Neural crest cell (in vitro differentiated cells): Measurements from ENCODE around the gene TGM4. TPM values are rescaled to one million over a fixed set of nuclear protein-coding genes. Genes with fewer than 3 reads are reported as not detected.

ENCODE experiments used
- DNase-seq: peaks from one replicate; pipeline ENCODE4 v3.0.0; 2021; ENCODE audit warnings: low read depth, mixed read lengths, low spot score
- H3K27ac Mint-ChIP-seq: one replicate; pipeline ENCODE4 v1.8.0; 2021; ENCODE audit warnings: mild to moderate bottlenecking, mixed read lengths; ENCODE audit not compliant: unreplicated experiment
- H3K27me3 Mint-ChIP-seq: 2 replicates; pipeline ENCODE4 v1.8.0; 2021; ENCODE audit warnings: low read depth, mild to moderate bottlenecking, mixed read lengths
- H3K36me3 Mint-ChIP-seq: 2 replicates; pipeline ENCODE4 v1.8.0; 2021; ENCODE audit warnings: low read depth, mild to moderate bottlenecking, mixed read lengths
- H3K4me1 Mint-ChIP-seq: 2 replicates; pipeline ENCODE4 v1.8.0; 2021; ENCODE audit warnings: mixed read lengths
- H3K4me3 Mint-ChIP-seq: one replicate; pipeline ENCODE4 v1.8.0; 2021; ENCODE audit warnings: mild to moderate bottlenecking, mixed read lengths
- H3K9me3 Mint-ChIP-seq: 2 replicates; pipeline ENCODE4 v1.8.0; 2021; ENCODE audit warnings: mixed read lengths
- total RNA-seq: library from RNA; stranded (reverse); gene quantifications from 2 replicates; pipeline ENCODE4 v1.2.1, GENCODE V29; 2021
- TF ChIP-seq, protein P1 (sequence below): fragments of 200-600 bp; sonication (generic); conservative IDR thresholded peaks from 2 replicates; pipeline ENCODE4 v1.5.0; 2021; ENCODE audit warnings: antibody characterized with exemption, mild to moderate bottlenecking

TGM4 gene
- total RNA-seq, 1 donor from 2014 or later: not detected

DNA sequence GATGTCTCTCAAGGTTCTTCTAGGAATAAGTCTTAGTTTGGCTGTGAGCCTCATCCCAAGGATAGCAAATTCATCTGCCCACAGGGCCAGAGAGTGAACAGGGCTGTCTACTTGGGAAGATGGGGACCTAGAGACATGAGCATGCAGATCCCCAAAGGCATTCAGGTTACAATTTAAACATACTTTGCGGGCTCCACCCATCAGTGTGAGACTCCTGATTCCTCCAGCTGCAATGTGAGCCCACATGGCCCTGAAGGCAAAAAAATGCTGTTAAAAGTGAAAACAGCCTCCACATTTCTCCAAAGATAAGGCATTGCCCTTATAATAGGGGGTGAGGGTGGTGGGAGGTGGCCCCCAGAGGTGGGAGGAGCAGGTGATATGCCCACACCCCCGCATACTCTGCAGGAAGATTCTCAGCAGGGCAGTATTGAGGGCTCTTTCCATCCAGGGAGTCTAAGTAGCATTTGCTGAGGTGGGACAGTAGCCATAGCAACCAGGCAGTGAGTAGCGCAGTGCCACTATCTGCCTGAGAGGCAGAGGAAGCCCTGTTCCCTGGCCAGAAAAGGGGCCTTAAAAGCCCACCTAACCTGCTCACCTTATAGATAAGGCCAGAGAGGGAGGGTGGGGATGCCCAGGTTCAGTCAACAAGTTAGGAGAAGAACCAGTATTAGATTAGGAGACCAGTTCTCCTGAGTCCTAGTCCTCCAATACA is 31.2 kb downstream of the TGM4 start:
- peaks cover 22% of the 10 kb centered on the region for H3K4me1 Mint-ChIP-seq
- no peak overlapping the region for H3K4me3 Mint-ChIP-seq
- H3K36me3 Mint-ChIP-seq: no peaks in the 10 kb centered on the region
- no peaks in the 10 kb centered on the region for H3K9me3 Mint-ChIP-seq
- H3K27me3 Mint-ChIP-seq: peaks cover 6% of the 10 kb centered on the region
- no peak for DNase-seq
- TF ChIP-seq, protein P1, sequence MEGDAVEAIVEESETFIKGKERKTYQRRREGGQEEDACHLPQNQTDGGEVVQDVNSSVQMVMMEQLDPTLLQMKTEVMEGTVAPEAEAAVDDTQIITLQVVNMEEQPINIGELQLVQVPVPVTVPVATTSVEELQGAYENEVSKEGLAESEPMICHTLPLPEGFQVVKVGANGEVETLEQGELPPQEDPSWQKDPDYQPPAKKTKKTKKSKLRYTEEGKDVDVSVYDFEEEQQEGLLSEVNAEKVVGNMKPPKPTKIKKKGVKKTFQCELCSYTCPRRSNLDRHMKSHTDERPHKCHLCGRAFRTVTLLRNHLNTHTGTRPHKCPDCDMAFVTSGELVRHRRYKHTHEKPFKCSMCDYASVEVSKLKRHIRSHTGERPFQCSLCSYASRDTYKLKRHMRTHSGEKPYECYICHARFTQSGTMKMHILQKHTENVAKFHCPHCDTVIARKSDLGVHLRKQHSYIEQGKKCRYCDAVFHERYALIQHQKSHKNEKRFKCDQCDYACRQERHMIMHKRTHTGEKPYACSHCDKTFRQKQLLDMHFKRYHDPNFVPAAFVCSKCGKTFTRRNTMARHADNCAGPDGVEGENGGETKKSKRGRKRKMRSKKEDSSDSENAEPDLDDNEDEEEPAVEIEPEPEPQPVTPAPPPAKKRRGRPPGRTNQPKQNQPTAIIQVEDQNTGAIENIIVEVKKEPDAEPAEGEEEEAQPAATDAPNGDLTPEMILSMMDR: no peak
- no peak overlapping the region for H3K27ac Mint-ChIP-seq

DNA sequence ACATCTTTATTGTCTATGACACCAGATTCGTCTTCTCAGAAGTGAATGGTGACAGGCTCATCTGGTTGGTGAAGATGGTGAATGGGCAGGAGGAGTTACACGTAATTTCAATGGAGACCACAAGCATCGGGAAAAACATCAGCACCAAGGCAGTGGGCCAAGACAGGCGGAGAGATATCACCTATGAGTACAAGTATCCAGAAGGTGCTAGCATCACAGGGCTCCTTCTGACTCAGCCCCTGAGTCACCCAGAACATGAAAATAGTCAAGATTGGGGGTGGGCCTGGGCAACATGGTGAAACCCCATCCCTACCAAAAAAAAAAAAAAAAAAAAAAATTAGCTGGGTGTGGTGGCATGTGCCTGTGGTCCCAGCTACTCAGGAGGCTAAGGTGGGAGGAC is 32.6 kb downstream of the TGM4 start:
- Mint-ChIP-seq H3K27ac (no peak overlapping the region), H3K4me1 (peaks cover 19% of the 10 kb centered on the region), H3K9me3 (peaks cover 5% of the 10 kb centered on the region), H3K27me3 (peaks cover 6% of the 10 kb centered on the region), H3K4me3 (no peak overlapping the region), H3K36me3 (no peaks in the 10 kb centered on the region)
- TF ChIP-seq, protein P1: no peak
- DNase-seq: no peak

DNA sequence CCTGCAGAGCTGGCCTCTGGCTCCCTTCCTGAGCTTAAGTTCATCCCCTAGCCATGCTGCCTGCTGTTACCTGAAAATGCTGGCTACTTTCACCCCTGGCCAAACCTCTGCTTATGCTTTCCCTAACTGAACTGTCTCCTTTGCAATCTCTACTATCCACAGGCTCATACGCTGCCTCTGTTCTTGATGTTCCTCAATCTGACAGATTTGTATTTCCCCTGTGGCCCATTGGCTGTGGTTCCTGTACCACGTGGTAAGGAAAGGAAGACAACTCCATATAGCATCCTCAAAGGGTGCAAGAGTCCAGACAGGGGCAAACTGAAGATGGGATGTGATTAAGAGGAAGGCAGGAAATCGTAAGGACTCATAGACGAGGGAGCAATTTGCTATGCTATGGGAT is 33.2 kb downstream of the TGM4 start:
- no peak for DNase-seq

DNA sequence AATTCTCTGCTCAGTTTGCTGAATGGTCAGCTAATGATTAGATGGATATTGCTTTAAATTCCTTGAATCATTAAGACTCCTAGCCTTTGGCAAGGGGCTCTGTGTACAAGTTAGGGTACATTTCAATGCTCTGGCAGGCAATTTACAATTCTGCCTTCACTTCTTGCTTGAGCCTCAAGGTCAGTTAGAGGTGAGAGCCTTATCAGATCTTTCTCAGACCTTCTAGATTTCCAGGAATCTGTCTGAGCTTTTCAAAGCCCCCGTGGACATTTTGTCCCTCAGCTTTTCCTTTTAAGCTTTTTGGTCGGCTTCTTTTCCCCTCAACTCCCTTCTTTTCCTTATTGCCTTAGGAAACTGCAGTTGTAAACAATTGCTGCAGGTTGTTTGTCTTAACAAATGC is 34.7 kb downstream of the TGM4 start:
- Mint-ChIP-seq H3K27ac (no peak overlapping the region), H3K9me3 (peaks cover 5% of the 10 kb centered on the region), H3K27me3 (peaks cover 6% of the 10 kb centered on the region), H3K4me3 (no peak overlapping the region), H3K36me3 (no peaks in the 10 kb centered on the region), H3K4me1 (peaks cover 18% of the 10 kb centered on the region)
- DNase-seq: no peak
- TF ChIP-seq, protein P1: no peak

More for the DNA sequence above, 33.2 kb downstream of the TGM4 start:
- Mint-ChIP-seq H3K36me3 (no peaks in the 10 kb centered on the region), H3K27ac (no peak overlapping the region), H3K4me1 (peaks cover 17% of the 10 kb centered on the region), H3K27me3 (peaks cover 6% of the 10 kb centered on the region), H3K9me3 (peaks cover 5% of the 10 kb centered on the region), H3K4me3 (no peak overlapping the region)
- TF ChIP-seq, protein P1: no peak

DNA sequence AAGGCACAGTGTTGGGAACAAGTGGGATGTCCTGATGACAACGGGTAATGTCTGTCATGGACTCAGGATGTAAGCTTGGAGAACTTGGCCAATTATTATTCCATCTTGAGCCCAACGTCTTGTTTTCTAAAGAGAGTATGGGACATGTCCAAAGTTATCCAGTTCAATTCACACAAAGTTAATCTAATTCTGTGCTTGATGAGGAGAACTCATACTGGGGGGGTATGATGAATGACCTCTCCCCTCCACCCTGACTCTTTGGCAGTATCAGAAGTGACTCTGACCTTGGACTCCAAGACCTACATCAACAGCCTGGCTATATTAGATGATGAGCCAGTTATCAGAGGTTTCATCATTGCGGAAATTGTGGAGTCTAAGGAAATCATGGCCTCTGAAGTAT is 36.3 kb downstream of the TGM4 start:
- Mint-ChIP-seq H3K27ac (no peak overlapping the region), H3K4me1 (peaks cover 17% of the 10 kb centered on the region), H3K4me3 (no peak overlapping the region), H3K9me3 (peaks cover 5% of the 10 kb centered on the region), H3K36me3 (no peaks in the 10 kb centered on the region), H3K27me3 (peaks cover 6% of the 10 kb centered on the region)
- DNase-seq: no peak
- TF ChIP-seq, protein P1: no peak
